A549 (cell line): Measurements from ENCODE around the gene CFL1. TPM values are rescaled to one million over a fixed set of nuclear protein-coding genes. Genes with fewer than 3 reads are reported as not detected.
A peak's percentile ranks its signal among the peaks of the same experiment; 100 is the strongest.

Experiments used
- ATAC-seq, 2 experiments: fragments of 200-7000 bp in 1 of 2; fragments of >200 bp in 1 of 2; cut with Nextera tagmentation in 1 of 2; cut with Tn5 transposase in 1 of 2; 3 replicates each; pipeline versions ENCODE4 v1.8.0 to v1.9.1; 2018 to 2020; ENCODE audit warnings: mild to moderate bottlenecking in 1 of 2, moderate library complexity in 1 of 2
- CTCF ChIA-PET: fragments of 300-600 bp; sonication (Branson Sonifier 250); formaldehyde crosslinking; extraction: SDS; loops from one replicate; lab custom pipeline; 2021; ENCODE audit warnings: antibody characterized with exemption, inconsistent platforms; lab: Yijun Ruan, JAX
- POLR2A ChIA-PET: fragments of 350-600 bp; formaldehyde crosslinking; extraction: SDS; loops from one replicate; lab custom pipeline; 2021; ENCODE audit warnings: antibody characterized with exemption, inconsistent platforms; lab: Yijun Ruan, JAX
- DNase-seq, 2 experiments: peaks; one replicate each; pipeline versions ENCODE4 v3.0.0 to v3.0.0-alpha.2; 2011 to 2016; ENCODE audit warnings: low read depth in 1 of 2, low spot score in 1 of 2
- FAIRE-seq: peaks from 2 replicates; lab custom pipeline; 2011; peaks lifted over from hg19 to GRCh38; lab: Jason Lieb, UNC
- H3K27ac ChIP-seq, 2 experiments: fragments of >200 bp; sonication (Bioruptor Twin); formaldehyde crosslinking; 3 replicates each; pipeline ENCODE4 v1.5.1; 2016 to 2017
- H3K4me1 ChIP-seq: fragments of >200 bp; sonication (Bioruptor Twin); formaldehyde crosslinking; 3 replicates; pipeline ENCODE4 v1.6.1; 2016
- H3K4me2 ChIP-seq: fragments of >200 bp; sonication (Bioruptor Twin); formaldehyde crosslinking; 3 replicates; pipeline ENCODE4 v1.6.1; 2016
- H3K4me3 ChIP-seq: fragments of >200 bp; sonication (Bioruptor Twin); formaldehyde crosslinking; 3 replicates; pipeline ENCODE4 v1.5.1; 2016
- H3K9me3 ChIP-seq: fragments of >200 bp; sonication (Bioruptor Twin); formaldehyde crosslinking; 3 replicates; pipeline ENCODE4 v1.6.1; 2016
- BCL3 ChIP-seq: fragments of >200 bp; sonication (Bioruptor Twin); formaldehyde crosslinking; IDR thresholded peaks from 3 replicates; pipeline ENCODE4 v1.6.1; 2016
- CBX2 ChIP-seq: fragments of 200-600 bp; sonication (generic); IDR thresholded peaks from 2 replicates; pipeline ENCODE4 v1.6.1; 2016; ENCODE audit warnings: low read depth, mild to moderate bottlenecking, borderline replicate concordance
- CEBPB ChIP-seq, 2 experiments: fragments of >200 bp in 1 of 2; sonication (Bioruptor Twin) in 1 of 2; formaldehyde crosslinking in 1 of 2; IDR thresholded peaks; 2 replicates each; pipeline ENCODE4 v1.6.1; 2012 to 2016
- CHD2 ChIP-seq: fragments of 150-350 bp; IDR thresholded peaks from 2 replicates; pipeline ENCODE4 v1.6.1; 2014; ENCODE audit warnings: low read length; ENCODE audit not compliant: partially characterized antibody
- CTCF ChIP-seq: fragments of >200 bp; sonication (Bioruptor Twin); formaldehyde crosslinking; IDR thresholded peaks from 3 replicates; pipeline ENCODE4 v1.5.1; 2016
- EHF ChIP-seq: fragments of 250-450 bp; sonication (Bioruptor Pico); IDR thresholded peaks from 2 replicates; pipeline ENCODE4 v1.5.0; 2020; ENCODE audit warnings: mild to moderate bottlenecking
- ESRRA ChIP-seq: fragments of 150-350 bp; IDR thresholded peaks from 2 replicates; pipeline ENCODE4 v1.6.1; 2014; ENCODE audit warnings: mild to moderate bottlenecking, low read length, borderline replicate concordance
- FOSB ChIP-seq: fragments of 250-450 bp; sonication (Bioruptor Pico); IDR thresholded peaks from 2 replicates; pipeline ENCODE4 v1.5.0; 2020; ENCODE audit warnings: mild to moderate bottlenecking, moderate library complexity
- FOXS1 ChIP-seq: fragments of 250-450 bp; sonication (Bioruptor Pico); IDR thresholded peaks from 2 replicates; pipeline ENCODE4 v1.5.0; 2020; ENCODE audit warnings: mild to moderate bottlenecking, moderate library complexity
- HDAC2 ChIP-seq: fragments of 200-600 bp; sonication (generic); IDR thresholded peaks from 2 replicates; pipeline ENCODE4 v1.6.1; 2016
- HMGXB4 ChIP-seq: fragments of 250-450 bp; sonication (Bioruptor Pico); IDR thresholded peaks from 2 replicates; pipeline ENCODE4 v1.5.0; 2021; ENCODE audit warnings: mild to moderate bottlenecking, moderate library complexity, borderline replicate concordance
- HOXA7 ChIP-seq: fragments of 250-450 bp; sonication (Bioruptor Pico); IDR thresholded peaks from 2 replicates; pipeline ENCODE4 v1.5.0; 2020; ENCODE audit warnings: mild to moderate bottlenecking, moderate library complexity
- HOXB13 ChIP-seq: fragments of 250-450 bp; sonication (Bioruptor Pico); IDR thresholded peaks from 2 replicates; pipeline ENCODE4 v1.5.0; 2020; ENCODE audit warnings: low read depth, mild to moderate bottlenecking, moderate library complexity
- HOXB5 ChIP-seq: fragments of 250-450 bp; sonication (Bioruptor Pico); IDR thresholded peaks from 2 replicates; pipeline ENCODE4 v1.5.0; 2020; ENCODE audit warnings: mild to moderate bottlenecking, moderate library complexity
- KDM5A ChIP-seq: fragments of 200-600 bp; sonication (generic); IDR thresholded peaks from 2 replicates; pipeline ENCODE4 v1.6.1; 2016; ENCODE audit warnings: antibody characterized with exemption, mild to moderate bottlenecking
- MAZ ChIP-seq: fragments of 150-350 bp; IDR thresholded peaks from 2 replicates; pipeline ENCODE4 v1.6.1; 2014; ENCODE audit warnings: antibody characterized with exemption, low read depth, low read length, borderline replicate concordance
- MYC ChIP-seq: IDR thresholded peaks from 2 replicates; pipeline ENCODE4 v1.6.1; 2012; ENCODE audit warnings: mild to moderate bottlenecking, inconsistent platforms, low read length, improper control_type of control experiment, borderline replicate concordance
- NR3C1 ChIP-seq: fragments of >200 bp; sonication (Bioruptor Twin); formaldehyde crosslinking; IDR thresholded peaks from 3 replicates; pipeline ENCODE4 v1.6.1; 2017
- POLR2AphosphoS2 ChIP-seq: conservative IDR thresholded peaks from 2 replicates; pipeline ENCODE4 v1.6.1; 2012; ENCODE audit warnings: low read length, improper control_type of control experiment, inconsistent platforms
- RAD21 ChIP-seq, 2 experiments: fragments of >200 bp in 1 of 2; sonication (Bioruptor Twin) in 1 of 2; formaldehyde crosslinking in 1 of 2; IDR thresholded peaks in 1 of 2; conservative IDR thresholded peaks in 1 of 2; 2 replicates in 1 of 2; 3 replicates in 1 of 2; pipeline ENCODE4 v1.6.1; 2012 to 2018; ENCODE audit warnings: inconsistent platforms in 1 of 2
- RARB ChIP-seq: fragments of 250-450 bp; sonication (Bioruptor Pico); IDR thresholded peaks from 2 replicates; pipeline ENCODE4 v1.8.0; 2021; ENCODE audit warnings: mild to moderate bottlenecking, moderate library complexity
- RCOR1 ChIP-seq: fragments of 150-350 bp; IDR thresholded peaks from 2 replicates; pipeline ENCODE4 v1.6.1; 2014; ENCODE audit warnings: antibody characterized with exemption, low read length, low read depth
- RFX5 ChIP-seq: fragments of 450-650 bp; IDR thresholded peaks from 2 replicates; pipeline ENCODE4 v1.7.1; 2014; ENCODE audit warnings: antibody characterized with exemption, mild to moderate bottlenecking, moderate library complexity
- RNF2 ChIP-seq: fragments of 200-600 bp; sonication (generic); IDR thresholded peaks from 2 replicates; pipeline ENCODE4 v1.6.1; 2016; ENCODE audit warnings: low read depth, mild to moderate bottlenecking, antibody characterized with exemption, moderate library complexity, borderline replicate concordance
- SREBF2 ChIP-seq: fragments of 450-650 bp; IDR thresholded peaks from 2 replicates; pipeline ENCODE4 v1.6.1; 2014; ENCODE audit warnings: mild to moderate bottlenecking, moderate library complexity
- TP53 ChIP-seq: fragments of 250-450 bp; sonication (Bioruptor Pico); IDR thresholded peaks from 2 replicates; pipeline ENCODE4 v1.5.0; 2021; ENCODE audit warnings: mild to moderate bottlenecking, moderate library complexity
- USF2 ChIP-seq: fragments of 450-650 bp; IDR thresholded peaks from 2 replicates; pipeline ENCODE4 v1.6.1; 2014; ENCODE audit warnings: antibody characterized with exemption
- WGBS: methylation state at CpG from one replicate; pipeline ENCODE4 v1.1.6; 2017; ENCODE audit errors: missing lambda C conversion rate; 5-methylcytosine and 5-hydroxymethylcytosine counted together
- polyA plus RNA-seq, 4 experiments: library from polyadenylated mRNA; depleted of rRNA in 3 of 4; stranded (reverse); fragments of >200 nt; fragmentation: RNase III in 1 of 4; extraction: RNeasy Plus Mini Kit Qiagen cat#74134 plus additional on column Dnase treatment in 1 of 4; gene quantifications; 2 replicates in 3 of 4; 3 replicates in 1 of 4; pipeline ENCODE4 v1.2.3, GENCODE V29; 2011 to 2017

CFL1 gene
- polyA plus RNA-seq, 2 of the 4 experiments (the other 2 are of a cell fraction): 1,591 to 1,780 TPM

GRCh38 chr11:65895482-65895981, 37.6 kb upstream of the CFL1 start:
- no peak overlapping the region for H3K4me3 ChIP-seq
- H3K4me2 ChIP-seq: no peak overlapping the region
- WGBS: 87% methylated on average over 5 of the region's 5 CpGs
- H3K9me3 ChIP-seq: no peaks in the 10 kb centered on the region
- ChIA-PET POLR2A (interaction anchor here (1.1 kb wide), 1 partner anchor 16 kb away, joined by 3 read pairs; no protein-coding TSS in a partner anchor), CTCF (interaction anchor here (1.0 to 31.6 kb wide), 6 partner anchors 2 to 116 kb away, joined by 3 to 618 read pairs (median 7); partner anchors contain the start of genes C11orf68, CCDC85B, DRAP1 and FIBP)
- ATAC-seq: no peak
- TF ChIP-seq HOXA7 (CRISPR knock-in tag): peak; percentile 74; the same call in 1 of the 2 replicates
- TF ChIP-seq FOSB (CRISPR knock-in tag): peak; percentile 11
- TF ChIP-seq POLR2AphosphoS2: peak; percentile 92; the same call in 1 of the 2 replicates
- no peak for TF ChIP-seq ESRRA
- no peak for TF ChIP-seq CHD2
- TF ChIP-seq TP53 (CRISPR knock-in tag): 0 out of 2 replicates have a peak, but pooled peaks have one; percentile 81
- 0 out of 2 replicates have a peak, but pooled peaks have one; percentile 11 for TF ChIP-seq HMGXB4 (CRISPR knock-in tag)
- TF ChIP-seq CEBPB (IDR thresholded peaks at IDR 0.05): no peak
- no peak for TF ChIP-seq RFX5
- H3K4me1 ChIP-seq: peaks cover 54% of the 10 kb centered on the region
- peak overlapping the region in 1 of 2 experiments; percentile 10; a peak in 1 of 6 replicates for H3K27ac ChIP-seq
- no peak for DNase-seq
- FAIRE-seq: no peak

GRCh38 chr11:65894034-65894591, 36.1 kb upstream of the CFL1 start:
- Histone ChIP-seq H3K4me3 (no peak overlapping the region), H3K4me1 (peaks cover 65% of the 10 kb centered on the region), H3K4me2 (no peak overlapping the region), H3K27ac (peak overlapping the region in 1 of 2 experiments; percentile 50; a peak in 2 of 6 replicates), H3K9me3 (no peaks in the 10 kb centered on the region)
- FAIRE-seq: no peak
- POLR2A ChIA-PET: interaction anchor here (0.5 to 1.2 kb wide), 2 partner anchors 22 to 47 kb away, joined by 3 read pairs; no protein-coding TSS in a partner anchor
- no peak for ATAC-seq
- DNase-seq: no peak
- CTCF ChIA-PET: interaction anchor here (0.7 to 20.5 kb wide), 6 partner anchors 10 to 183 kb away, joined by 3 to 618 read pairs (median 6); partner anchors contain the start of genes C11orf68, DRAP1, FOSL1 and KAT5
- WGBS: 93% methylated on average over 16 of the region's 16 CpGs
- TF ChIP-seq RNF2 (no peak), CBX2 (no peak), TP53 (CRISPR knock-in tag) (peak; percentile 88), EHF (CRISPR knock-in tag) (no peak), SREBF2 (no peak), FOXS1 (CRISPR knock-in tag) (no peak), HOXB5 (CRISPR knock-in tag) (no peak), FOSB (CRISPR knock-in tag) (peak; percentile 87), POLR2AphosphoS2 (peak; percentile 88), RARB (CRISPR knock-in tag) (no peak; the same call in 1 of the 2 replicates), MAZ (no peak), HDAC2 (no peak), KDM5A (no peak), CTCF (no peak), NR3C1 (no peak), RAD21 (conservative IDR thresholded peaks at IDR 0.05 in 1 of 2, IDR thresholded peaks at IDR 0.05 in 1 of 2) (no peak), HMGXB4 (CRISPR knock-in tag) (peak; percentile 65; the same call in 1 of the 2 replicates), USF2 (no peak), MYC (no peak), RCOR1 (no peak), HOXB13 (CRISPR knock-in tag) (no peak), BCL3 (no peak), HOXA7 (CRISPR knock-in tag) (peak; percentile 86; the same call in 1 of the 2 replicates)
